Mucosa of stomach (tissue), 1 donor: ENCODE measurements around the gene FRY.

ENCODE experiments used
- H3K27me3 ChIP-seq: one replicate; pipeline ENCODE4 v1.7.0; 2013; ENCODE audit warnings: mild to moderate bottlenecking, low read length; ENCODE audit not compliant: control insufficient read depth, insufficient read depth
- H3K36me3 ChIP-seq: one replicate; pipeline ENCODE4 v1.7.0; 2013; ENCODE audit warnings: low read length; ENCODE audit not compliant: control insufficient read depth, insufficient read depth
- H3K4me1 ChIP-seq: one replicate; pipeline ENCODE4 v1.7.0; 2013; ENCODE audit warnings: mild to moderate bottlenecking, low read length; ENCODE audit not compliant: control insufficient read depth, insufficient read depth
- H3K4me3 ChIP-seq: one replicate; pipeline ENCODE4 v1.7.0; 2013; ENCODE audit warnings: low read length
- H3K9ac ChIP-seq: one replicate; pipeline ENCODE4 v1.7.0; 2013; ENCODE audit warnings: mild to moderate bottlenecking, low read length, moderate library complexity
- H3K9me3 ChIP-seq: one replicate; pipeline ENCODE4 v1.7.0; 2013; ENCODE audit warnings: mild to moderate bottlenecking, low read length, moderate library complexity; ENCODE audit not compliant: control insufficient read depth
- donor health status: Pancreatic carcinoma.

FRY gene

DNA sequence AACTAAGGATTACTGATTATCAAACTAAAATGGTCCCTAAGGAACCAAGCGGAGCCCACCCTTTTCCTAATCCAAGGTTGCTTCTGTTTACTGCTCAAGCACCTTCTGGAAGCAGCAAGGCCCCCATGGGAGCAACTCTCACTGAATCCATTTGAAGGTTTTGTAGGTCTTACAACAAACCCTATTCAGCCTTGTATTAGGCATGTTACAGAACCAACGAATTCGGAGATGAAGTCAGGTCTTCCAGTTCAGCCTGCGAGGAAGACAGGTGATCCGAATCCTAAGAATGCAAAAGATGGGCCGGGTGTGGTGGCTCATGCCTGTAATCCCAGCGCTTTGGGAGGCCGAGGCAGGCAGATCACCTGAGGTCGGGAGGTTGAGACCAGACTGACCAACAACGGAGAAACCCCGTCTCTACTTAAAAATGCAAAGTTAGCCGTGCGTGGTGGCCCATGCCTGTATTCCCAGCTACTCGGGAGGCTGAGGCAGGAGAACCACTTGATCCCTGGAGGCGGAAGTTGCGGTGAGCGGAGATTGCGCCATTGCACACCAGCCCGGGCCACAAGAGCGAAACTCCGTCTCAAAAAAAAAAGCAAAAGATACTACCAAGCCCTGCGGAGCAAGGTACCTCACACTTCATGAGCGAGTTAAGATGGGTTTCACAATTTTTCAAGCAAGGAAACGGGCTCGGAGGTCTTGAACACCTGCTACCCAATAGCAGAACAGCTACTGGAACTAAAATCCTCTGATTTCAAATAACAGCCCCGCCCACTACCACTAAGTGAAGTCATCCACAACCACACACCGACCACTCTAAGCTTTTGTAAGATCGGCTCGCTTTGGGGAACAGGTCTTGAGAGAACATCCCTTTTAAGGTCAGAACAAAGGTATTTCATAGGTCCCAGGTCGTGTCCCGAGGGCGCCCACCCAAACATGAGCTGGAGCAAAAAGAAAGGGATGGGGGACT, 283.0 kb downstream of the FRY start:
- peaks cover 5% of the 10 kb centered on the region for H3K4me1 ChIP-seq
- no peaks in the 10 kb centered on the region for H3K36me3 ChIP-seq
- H3K9me3 ChIP-seq = no peaks in the 10 kb centered on the region
- no peaks in the 10 kb centered on the region for H3K27me3 ChIP-seq
- H3K9ac ChIP-seq = peak overlapping the region; percentile 90
- H3K4me3 ChIP-seq = peak overlapping the region; percentile 82

DNA sequence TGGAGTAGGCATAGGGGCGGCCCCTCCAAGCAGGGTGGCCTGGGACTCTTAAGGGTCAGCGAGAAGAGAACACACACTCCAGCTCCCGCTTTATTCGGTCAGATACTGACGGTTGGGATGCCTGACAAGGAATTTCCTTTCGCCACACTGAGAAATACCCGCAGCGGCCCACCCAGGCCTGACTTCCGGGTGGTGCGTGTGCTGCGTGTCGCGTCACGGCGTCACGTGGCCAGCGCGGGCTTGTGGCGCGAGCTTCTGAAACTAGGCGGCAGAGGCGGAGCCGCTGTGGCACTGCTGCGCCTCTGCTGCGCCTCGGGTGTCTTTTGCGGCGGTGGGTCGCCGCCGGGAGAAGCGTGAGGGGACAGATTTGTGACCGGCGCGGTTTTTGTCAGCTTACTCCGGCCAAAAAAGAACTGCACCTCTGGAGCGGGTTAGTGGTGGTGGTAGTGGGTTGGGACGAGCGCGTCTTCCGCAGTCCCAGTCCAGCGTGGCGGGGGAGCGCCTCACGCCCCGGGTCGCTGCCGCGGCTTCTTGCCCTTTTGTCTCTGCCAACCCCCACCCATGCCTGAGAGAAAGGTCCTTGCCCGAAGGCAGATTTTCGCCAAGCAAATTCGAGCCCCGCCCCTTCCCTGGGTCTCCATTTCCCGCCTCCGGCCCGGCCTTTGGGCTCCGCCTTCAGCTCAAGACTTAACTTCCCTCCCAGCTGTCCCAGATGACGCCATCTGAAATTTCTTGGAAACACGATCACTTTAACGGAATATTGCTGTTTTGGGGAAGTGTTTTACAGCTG, 283.9 kb downstream of the FRY start, which contains the start of the genes BRCA2 and ZAR1L:
Gene BRCA2 (plus strand): TSS at position 271 of the 790 bp plus-strand sequence. CDS start 953 bp downstream, outside the sequence.
Gene ZAR1L (minus strand): TSS at position 126 of the 790 bp plus-strand sequence. CDS start 3,438 bp downstream, outside the sequence.
- Histone ChIP-seq H3K9me3 (no peaks in the 10 kb centered on the region), H3K27me3 (no peaks in the 10 kb centered on the region), H3K4me1 (peaks cover 7% of the 10 kb centered on the region), H3K9ac (peak within 1 kb of the TSS; percentile 90), H3K4me3 (peak within 1 kb of the TSS; percentile 82), H3K36me3 (no peaks in the 10 kb centered on the region)

DNA sequence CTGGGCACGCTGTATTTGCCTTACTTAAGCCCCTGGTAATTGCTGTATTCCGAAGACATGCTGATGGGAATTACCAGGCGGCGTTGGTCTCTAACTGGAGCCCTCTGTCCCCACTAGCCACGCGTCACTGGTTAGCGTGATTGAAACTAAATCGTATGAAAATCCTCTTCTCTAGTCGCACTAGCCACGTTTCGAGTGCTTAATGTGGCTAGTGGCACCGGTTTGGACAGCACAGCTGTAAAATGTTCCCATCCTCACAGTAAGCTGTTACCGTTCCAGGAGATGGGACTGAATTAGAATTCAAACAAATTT, 284.4 kb downstream of the FRY start:
- Histone ChIP-seq H3K4me3 (peak overlapping the region; percentile 82), H3K9me3 (no peaks in the 10 kb centered on the region), H3K9ac (peak overlapping the region; percentile 90), H3K27me3 (no peaks in the 10 kb centered on the region), H3K36me3 (no peaks in the 10 kb centered on the region), H3K4me1 (peaks cover 10% of the 10 kb centered on the region)

DNA sequence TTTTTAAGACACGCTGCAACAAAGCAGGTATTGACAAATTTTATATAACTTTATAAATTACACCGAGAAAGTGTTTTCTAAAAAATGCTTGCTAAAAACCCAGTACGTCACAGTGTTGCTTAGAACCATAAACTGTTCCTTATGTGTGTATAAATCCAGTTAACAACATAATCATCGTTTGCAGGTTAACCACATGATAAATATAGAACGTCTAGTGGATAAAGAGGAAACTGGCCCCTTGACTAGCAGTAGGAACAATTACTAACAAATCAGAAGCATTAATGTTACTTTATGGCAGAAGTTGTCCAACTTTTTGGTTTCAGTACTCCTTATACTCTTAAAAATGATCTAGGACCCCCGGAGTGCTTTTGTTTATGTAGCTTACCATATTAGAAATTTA, 284.9 kb downstream of the FRY start:
- Histone ChIP-seq H3K27me3 (no peaks in the 10 kb centered on the region), H3K9ac (peak overlapping the region; percentile 90), H3K4me3 (no peak overlapping the region), H3K9me3 (no peaks in the 10 kb centered on the region), H3K4me1 (peaks cover 10% of the 10 kb centered on the region), H3K36me3 (no peaks in the 10 kb centered on the region)

DNA sequence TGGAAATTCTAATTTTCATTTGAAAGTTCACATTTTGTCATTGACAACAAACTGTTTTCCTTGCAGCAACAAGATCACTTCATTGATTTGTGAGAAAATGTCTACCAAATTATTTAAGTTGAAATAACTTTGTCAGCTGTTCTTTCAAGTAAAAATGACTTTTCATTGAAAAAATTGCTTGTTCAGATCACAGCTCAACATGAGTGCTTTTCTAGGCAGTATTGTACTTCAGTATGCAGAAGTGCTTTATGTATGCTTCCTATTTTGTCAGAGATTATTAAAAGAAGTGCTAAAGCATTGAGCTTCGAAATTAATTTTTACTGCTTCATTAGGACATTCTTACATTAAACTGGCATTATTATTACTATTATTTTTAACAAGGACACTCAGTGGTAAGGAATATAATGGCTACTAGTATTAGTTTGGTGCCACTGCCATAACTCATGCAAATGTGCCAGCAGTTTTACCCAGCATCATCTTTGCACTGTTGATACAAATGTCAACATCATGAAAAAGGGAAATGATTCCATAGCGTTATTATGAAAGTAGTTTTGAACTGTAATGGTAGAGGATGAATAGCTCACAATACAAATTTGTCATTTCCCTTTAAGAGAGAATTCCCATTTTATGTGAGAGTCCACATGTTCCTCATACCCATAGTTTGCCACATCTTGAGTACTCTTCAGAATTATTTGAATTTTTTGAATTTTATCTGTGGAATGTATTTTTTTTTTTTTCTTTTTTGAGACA, 286.3 kb downstream of the FRY start:
- no peaks in the 10 kb centered on the region for H3K27me3 ChIP-seq
- H3K9me3 ChIP-seq = no peaks in the 10 kb centered on the region
- no peak overlapping the region for H3K4me3 ChIP-seq
- H3K36me3 ChIP-seq = no peaks in the 10 kb centered on the region
- no peak overlapping the region for H3K9ac ChIP-seq
- H3K4me1 ChIP-seq = peaks cover 10% of the 10 kb centered on the region

DNA sequence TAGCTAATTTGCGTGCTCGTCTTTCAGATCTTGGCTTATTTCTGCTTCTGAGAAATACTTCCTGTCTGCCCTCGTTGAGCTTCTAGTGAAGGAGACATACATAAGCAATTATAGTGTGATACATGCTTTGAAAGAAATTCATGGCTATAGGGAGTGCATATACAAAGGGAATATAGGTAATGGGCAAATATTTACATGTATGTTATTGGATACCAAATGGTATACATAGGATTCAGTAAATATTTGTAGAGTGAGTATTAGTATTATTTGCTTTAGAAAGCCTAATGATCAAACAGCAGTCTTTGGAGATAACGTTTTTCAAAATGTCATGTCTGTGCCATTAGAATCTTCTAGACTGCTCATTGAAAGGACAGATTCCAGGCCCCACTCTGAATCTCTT, 289.0 kb downstream of the FRY start:
- H3K4me1 ChIP-seq = peaks cover 10% of the 10 kb centered on the region
- H3K9me3 ChIP-seq = no peaks in the 10 kb centered on the region
- H3K27me3 ChIP-seq = no peaks in the 10 kb centered on the region
- no peak overlapping the region for H3K4me3 ChIP-seq
- H3K36me3 ChIP-seq = no peaks in the 10 kb centered on the region
- H3K9ac ChIP-seq = no peak overlapping the region

DNA sequence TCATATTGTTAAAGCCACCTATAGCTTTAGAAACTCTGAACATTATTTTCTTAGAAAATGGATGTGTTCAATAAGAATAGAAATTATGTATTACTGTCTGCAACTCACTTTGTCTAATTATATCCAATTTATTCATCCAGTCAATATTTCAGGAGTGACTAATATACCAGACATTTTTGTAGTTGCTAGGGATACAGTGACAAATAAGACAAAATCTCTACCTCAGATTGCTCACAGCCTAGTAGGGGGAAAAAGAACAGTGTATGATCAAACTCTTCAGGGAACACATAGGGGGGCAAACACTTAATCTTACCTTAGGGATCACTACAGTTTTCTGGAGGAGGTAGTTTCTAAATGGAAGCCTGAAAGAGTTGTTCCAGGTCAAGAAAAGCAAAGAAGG, 292.3 kb downstream of the FRY start:
- H3K36me3 ChIP-seq = no peaks in the 10 kb centered on the region
- H3K27me3 ChIP-seq = no peaks in the 10 kb centered on the region
- no peak overlapping the region for H3K9ac ChIP-seq
- H3K4me3 ChIP-seq = no peak overlapping the region
- H3K4me1 ChIP-seq = peaks cover 10% of the 10 kb centered on the region
- H3K9me3 ChIP-seq = no peaks in the 10 kb centered on the region

DNA sequence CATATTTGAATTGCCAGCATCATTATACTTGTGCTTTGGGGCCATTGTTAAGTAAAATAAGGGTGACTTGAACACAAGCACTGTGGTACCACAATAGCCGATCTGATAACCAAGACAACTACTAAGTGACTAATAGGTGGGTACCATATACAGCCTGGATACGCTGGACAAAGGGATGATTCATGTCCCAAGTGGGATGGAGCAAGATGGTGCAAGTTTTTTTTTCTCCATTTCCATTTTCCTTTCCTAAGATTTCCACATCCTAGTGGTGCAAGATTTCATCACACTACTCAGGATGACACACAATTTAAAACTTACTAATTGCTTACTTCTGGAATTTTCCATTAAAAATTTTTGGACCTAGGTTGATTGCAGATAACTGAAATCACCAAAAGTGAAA, 298.9 kb downstream of the FRY start:
- no peaks in the 10 kb centered on the region for H3K9me3 ChIP-seq
- H3K4me1 ChIP-seq = no peaks in the 10 kb centered on the region
- no peak overlapping the region for H3K9ac ChIP-seq
- H3K27me3 ChIP-seq = no peaks in the 10 kb centered on the region
- H3K36me3 ChIP-seq = no peaks in the 10 kb centered on the region
- no peak overlapping the region for H3K4me3 ChIP-seq

DNA sequence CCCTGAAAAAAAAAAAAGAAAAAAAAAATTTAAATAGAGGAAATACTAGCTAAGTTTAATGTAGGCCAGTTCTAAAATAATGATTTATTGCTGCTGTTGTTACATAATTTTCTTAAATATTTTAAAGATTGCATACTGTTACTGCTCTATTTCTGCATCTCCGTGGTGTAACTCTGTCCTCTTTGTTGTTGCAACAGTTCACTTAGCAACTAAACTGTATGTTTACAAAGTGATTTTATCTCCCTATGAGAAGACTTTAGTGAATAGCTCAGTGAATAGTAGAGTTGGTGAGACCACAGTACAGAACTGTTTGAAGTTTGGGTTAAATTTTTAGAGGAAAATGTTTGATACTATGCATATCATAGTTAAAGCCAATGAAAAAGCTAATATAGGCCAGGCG, 303.1 kb downstream of the FRY start:
- Histone ChIP-seq H3K36me3 (no peaks in the 10 kb centered on the region), H3K4me3 (no peak overlapping the region), H3K9me3 (no peaks in the 10 kb centered on the region), H3K4me1 (no peaks in the 10 kb centered on the region), H3K27me3 (no peaks in the 10 kb centered on the region), H3K9ac (no peak overlapping the region)

DNA sequence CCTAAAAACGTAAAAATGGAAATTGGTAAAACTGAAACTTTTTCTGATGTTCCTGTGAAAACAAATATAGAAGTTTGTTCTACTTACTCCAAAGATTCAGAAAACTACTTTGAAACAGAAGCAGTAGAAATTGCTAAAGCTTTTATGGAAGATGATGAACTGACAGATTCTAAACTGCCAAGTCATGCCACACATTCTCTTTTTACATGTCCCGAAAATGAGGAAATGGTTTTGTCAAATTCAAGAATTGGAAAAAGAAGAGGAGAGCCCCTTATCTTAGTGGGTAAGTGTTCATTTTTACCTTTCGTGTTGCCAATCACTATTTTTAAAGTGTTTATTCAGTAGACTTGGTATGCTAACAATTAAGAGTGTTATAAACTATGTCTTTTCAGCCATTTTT, 309.3 kb downstream of the FRY start:
- Histone ChIP-seq H3K27me3 (no peaks in the 10 kb centered on the region), H3K9me3 (no peaks in the 10 kb centered on the region), H3K4me3 (no peak overlapping the region), H3K36me3 (no peaks in the 10 kb centered on the region), H3K9ac (no peak overlapping the region), H3K4me1 (no peaks in the 10 kb centered on the region)

DNA sequence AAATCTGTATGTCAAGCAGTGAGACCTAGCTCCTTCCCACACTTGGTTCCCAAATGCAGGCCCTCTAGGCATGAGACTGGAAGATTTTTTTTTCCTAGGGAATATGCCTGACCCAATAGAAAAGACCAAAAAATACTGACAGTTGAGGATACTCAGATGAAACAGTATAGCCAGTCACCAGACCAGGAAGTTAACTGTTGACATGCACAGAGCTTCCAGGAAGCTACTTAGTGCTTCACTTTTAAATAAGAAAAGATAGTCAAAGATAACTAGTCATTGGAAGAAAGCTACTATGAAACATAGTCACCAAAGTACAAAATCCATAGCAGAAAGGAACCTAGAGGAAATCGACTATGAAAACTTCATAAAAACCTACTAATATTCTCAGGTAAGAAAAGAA, 316.1 kb downstream of the FRY start:
- Histone ChIP-seq H3K9me3 (no peaks in the 10 kb centered on the region), H3K4me3 (no peak overlapping the region), H3K9ac (no peak overlapping the region), H3K4me1 (no peaks in the 10 kb centered on the region), H3K27me3 (no peaks in the 10 kb centered on the region), H3K36me3 (no peaks in the 10 kb centered on the region)
